Eye (tissue), 1 donor: ENCODE results near the gene CASP2.

Source experiments
- DNase-seq: peaks from one replicate; pipeline ENCODE4 v3.0.0-alpha.2; 2015

CASP2 gene

DNA sequence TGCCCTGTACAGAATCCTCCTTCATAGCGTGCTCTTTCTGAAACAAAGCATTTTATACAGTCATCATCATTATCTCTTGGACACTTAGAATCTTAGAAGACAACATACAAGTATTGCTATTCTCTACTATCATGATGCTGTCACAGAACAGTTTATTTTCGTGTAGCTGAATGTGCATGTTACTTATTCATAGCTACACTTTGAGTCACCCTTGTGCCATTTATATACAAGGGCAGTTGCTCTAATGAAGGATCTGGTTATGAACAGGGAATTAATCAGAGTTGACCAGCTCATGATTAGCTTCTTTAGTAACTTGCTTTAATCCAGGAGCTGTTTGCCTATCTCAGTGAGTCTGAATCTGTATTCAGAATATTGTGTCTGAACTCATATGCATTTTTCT lies 11.2 kb downstream of the CASP2 start:
- DNase-seq: no peak

DNA sequence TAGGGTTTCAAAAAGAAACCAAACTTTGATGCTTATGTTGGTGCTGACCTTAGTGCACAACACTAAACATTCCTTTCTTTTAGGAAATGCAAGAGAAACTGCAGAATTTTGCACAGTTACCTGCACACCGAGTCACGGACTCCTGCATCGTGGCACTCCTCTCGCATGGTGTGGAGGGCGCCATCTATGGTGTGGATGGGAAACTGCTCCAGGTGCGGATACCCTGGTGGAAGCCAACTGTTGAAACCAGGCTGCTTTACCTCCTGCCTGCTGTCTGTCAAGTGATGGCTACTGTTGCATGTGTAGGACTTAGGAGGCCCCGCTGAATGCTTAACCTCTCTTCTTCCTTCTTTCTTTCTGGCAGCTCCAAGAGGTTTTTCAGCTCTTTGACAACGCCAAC lies 11.7 kb downstream of the CASP2 start:
- DNase-seq: peak; percentile 32

DNA sequence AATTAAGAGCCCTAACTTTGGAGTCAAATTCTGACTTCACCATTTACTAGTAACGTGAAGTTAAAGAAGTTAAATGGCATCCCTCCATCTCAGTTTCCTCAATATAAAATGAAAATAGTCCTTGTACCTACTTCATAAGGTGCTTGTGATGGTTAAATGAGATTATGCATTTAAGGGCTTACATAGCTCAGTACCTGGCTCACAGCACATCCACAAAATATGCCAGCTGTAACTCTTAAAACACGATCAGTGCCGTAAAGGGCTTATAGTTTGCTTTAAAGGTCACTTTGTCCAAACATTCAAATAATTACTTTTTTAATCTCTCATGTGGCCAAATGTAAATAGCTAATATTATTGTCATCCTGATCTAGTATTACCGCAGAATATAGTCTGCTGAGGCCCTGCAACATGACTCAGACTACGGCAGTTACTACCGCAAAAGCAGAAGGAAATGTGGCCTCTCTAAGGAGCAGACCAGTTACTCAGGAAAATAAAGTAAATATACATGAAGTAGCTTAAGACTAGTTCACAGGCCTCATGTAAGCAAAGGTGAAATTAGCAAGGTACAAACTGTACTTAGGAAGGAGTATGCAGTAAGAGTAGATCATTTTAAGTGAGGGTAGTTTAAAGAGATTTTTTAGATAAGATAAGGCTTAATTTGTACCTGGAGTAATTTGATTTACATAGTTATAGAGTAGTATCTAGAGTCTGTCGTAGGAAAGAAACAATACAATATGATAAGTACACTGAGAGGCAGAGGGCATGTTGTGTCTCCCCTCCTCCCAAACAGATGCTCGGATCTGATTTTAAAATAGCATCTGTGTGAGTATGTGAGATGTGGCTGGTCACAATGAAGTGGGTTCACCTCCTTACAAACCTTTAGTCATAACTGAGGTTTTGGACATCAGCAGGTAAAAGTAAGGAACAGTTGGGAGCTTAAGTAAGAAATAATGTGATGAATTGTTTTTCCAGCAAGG lies 13.1 kb downstream of the CASP2 start:
- no peak for DNase-seq

- DNase-seq: no peak
These were observed 15.6 kb downstream of the CASP2 start for GRCh38 chr7:143303733-143304132.

DNA sequence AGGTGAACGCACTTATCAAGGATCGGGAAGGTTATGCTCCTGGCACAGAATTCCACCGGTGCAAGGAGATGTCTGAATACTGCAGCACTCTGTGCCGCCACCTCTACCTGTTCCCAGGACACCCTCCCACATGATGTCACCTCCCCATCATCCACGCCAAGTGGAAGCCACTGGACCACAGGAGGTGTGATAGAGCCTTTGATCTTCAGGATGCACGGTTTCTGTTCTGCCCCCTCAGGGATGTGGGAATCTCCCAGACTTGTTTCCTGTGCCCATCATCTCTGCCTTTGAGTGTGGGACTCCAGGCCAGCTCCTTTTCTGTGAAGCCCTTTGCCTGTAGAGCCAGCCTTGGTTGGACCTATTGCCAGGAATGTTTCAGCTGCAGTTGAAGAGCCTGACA lies 16.8 kb downstream of the CASP2 start:
- DNase-seq: no peak

DNA sequence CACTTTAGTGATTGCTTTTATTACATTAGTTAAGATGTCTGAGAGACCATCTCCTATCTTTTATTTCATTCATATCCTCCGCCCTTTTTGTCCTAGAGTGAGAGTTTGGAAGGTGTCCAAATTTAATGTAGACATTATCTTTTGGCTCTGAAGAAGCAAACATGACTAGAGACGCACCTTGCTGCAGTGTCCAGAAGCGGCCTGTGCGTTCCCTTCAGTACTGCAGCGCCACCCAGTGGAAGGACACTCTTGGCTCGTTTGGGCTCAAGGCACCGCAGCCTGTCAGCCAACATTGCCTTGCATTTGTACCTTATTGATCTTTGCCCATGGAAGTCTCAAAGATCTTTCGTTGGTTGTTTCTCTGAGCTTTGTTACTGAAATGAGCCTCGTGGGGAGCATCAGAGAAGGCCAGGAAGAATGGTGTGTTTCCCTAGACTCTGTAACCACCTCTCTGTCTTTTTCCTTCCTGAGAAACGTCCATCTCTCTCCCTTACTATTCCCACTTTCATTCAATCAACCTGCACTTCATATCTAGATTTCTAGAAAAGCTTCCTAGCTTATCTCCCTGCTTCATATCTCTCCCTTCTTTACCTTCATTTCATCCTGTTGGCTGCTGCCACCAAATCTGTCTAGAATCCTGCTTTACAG lies 17.4 kb downstream of the CASP2 start:
- DNase-seq: peak; percentile 56

DNA sequence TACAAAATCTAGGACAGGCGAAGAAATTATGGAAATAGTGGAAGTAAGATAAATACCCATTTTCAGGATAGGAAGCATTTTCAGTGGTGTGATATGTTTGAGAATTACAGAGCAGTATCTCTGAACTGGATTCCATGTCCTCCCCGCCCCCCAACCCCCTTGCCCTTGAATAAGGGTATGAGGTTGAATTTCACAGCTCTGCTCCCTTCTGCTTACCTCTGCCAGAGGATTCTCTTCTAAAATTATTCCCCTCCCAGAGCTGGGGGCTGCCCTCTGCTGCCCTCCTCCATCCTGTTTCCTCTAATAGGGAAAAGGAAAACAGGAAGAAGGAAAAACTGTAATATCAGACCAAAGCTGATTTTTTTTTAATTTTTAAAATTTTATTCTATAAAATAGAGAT lies 20.5 kb downstream of the CASP2 start:
- no peak for DNase-seq

DNA sequence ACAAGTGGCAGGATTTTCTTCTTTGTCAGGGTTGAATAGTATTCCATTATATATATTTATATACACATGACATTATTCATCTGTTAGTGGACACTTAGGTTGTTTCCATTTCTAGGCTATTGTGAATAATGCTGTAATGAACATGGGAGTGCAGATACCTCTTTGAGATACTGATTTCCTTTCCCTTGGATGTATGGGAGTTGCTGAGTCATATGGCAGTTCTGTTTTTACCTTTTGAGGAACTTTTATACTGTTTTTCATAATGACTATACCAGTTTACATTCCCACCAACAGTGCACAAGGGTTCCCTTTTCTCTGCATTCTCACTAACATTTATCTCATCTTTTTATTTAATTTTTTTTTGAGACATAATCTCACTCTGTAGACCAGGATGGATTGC lies 26.0 kb downstream of the CASP2 start:
- no peak for DNase-seq

DNA sequence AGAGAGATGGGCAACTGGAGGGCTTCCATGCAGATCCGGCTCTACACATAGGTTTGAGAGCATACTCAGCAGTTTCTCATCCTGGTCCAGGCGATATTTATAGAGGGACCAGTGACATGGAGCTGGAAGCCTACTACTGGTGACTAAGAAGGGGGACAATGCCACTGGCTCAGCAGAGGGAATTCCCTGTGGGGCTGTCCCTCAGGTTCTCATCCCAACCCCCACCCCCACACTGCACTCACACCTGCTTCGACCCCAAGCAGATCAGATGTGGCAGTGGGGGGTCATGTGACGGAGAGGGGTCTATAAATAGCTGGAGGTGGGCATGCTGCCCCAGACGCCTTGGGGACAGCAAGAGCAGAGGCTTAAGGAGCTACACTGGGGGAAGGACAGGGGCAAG lies 27.6 kb downstream of the CASP2 start, which contains the start of gene CLCN1:
Gene CLCN1, plus strand, starts transcription at position 336 of the 400 bp plus-strand sequence. CDS start 102 bp downstream, outside the sequence.
- no peak for DNase-seq

DNA sequence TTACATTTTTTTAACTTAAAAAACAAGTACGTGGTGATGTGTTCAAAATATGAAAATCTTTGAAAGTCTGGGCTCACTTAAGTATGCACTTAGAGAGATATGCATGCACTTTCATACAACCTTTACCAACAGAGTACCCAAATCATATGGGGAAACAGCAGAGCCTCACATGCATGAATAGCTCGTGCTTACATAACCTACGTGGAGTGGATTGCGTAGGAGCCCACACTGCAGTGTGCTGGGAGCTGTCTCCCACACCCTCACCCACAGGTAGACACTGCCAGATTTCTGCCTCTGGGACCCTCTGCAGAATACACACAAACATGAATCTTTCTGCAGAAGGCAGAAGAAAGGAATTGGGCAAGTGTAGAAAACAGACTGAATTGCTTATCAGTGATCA lies 28.3 kb downstream of the CASP2 start:
- DNase-seq: no peak

- DNase-seq: no peak
These were observed 30.5 kb downstream of the CASP2 start for GRCh38 chr7:143318661-143319060.

DNA sequence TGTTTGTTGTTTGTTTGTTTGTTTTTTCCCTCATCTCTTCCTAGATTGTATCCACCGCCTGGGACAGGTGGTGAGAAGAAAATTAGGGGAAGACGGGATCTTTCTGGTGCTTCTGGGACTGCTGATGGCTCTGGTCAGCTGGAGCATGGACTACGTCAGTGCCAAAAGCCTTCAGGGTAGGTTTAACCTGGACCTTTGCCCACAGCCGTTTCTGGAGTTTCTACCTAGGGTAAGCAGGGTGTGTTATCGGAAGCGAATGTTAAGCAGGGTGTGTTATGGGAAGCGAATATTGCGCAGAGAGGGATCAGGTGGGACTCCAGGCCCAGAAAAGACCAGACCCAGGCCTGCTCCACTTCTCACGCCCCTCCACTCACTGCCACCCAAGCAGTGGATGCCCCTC lies 32.5 kb downstream of the CASP2 start:
- DNase-seq: no peak

DNA sequence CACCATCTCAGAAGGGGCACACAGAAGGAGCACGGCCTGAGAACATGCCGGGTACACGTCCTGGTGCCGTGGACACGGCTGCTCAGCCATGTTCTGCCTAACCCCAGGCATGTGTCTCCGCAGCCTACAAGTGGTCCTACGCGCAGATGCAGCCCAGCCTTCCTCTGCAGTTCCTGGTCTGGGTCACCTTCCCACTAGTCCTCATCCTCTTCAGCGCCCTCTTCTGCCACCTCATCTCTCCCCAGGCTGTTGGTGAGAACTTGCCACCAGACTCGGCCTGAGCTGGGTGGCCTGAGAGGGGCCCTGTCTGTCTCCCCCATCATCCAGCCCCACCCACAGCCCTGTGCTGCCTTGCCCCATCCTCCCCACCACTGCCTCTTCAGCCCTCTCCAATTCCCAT lies 33.1 kb downstream of the CASP2 start:
- DNase-seq: no peak

DNA sequence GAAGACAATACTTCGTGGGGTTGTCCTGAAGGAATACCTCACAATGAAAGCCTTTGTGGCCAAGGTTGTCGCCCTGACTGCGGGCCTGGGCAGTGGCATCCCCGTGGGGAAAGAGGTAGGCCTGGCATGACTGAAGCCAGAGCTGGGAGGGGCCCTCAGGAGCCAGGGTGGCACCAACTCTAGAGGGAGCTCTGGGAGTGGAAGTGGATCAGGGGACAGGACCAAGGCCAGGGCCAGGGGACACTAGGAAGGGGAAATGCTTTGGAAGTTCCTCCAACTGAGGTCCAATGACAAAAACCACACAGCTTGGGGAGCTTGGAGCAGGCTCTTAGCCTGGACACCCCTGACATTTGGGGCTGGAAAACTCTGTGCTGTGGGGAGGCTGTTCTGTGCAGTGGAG lies 33.6 kb downstream of the CASP2 start:
- DNase-seq: no peak

DNA sequence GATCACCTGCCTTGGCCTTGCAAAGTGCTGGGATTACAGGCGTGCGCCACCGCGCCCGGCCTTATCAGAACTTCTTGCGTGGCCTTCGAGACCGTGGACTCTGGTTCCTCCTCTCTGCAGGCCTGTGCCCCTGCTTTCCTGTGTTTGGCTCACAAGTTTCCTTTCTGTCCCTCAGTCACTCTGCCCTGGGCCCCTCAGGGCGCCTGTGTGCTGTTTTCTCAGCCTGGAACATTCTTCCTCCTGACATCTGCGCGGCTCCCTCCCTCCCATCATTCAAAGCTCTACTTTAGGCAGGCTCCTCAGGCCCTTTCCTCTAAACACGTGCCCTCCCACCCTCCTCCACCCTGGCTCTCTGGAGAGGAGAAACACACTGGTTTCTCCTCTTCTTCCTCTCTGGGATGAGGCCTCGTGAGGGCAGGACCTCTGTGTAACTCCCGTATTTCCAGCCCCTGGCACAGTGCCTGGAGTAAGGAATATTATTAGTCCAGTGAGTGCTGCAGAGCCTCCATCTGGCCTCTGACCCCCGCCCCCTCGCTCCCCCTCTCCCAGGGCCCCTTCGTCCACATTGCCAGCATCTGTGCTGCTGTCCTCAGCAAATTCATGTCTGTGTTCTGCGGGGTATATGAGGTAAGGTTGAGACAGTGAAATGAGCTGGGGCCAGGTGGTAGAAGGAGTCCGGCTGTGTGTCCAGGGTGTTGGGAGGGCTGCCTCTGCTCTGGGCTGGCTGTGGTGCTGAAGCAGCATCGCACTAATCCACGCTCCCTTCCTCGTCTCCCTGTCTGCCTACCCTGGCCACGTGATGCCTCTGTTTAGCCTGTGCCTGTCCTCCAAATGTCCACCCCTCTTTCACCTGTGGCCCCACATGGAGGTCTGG lies 34.8 kb downstream of the CASP2 start:
- DNase-seq: peak; percentile 25

DNA sequence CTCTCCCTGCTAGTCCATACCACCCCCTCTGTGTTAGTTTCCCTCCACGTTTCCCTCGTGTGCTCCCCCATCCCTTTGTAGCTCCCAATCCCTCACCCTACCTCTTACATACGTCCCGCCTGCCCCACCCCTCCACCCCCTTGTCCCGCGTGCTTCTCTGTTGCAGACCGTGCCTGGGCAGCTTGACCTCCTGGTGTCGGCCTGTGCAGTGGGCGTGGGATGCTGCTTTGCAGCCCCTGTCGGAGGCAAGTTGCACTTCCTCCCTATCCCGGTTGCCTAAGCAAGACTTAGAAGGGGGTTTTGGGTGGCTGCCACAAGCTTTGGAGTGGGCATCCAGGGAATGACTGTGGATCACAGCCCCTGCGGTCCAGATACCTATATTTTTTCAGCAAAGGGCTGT lies 35.5 kb downstream of the CASP2 start:
- no peak for DNase-seq

GRCh38 chr7:143325240-143325639 lies 37.1 kb downstream of the CASP2 start:
- no peak for DNase-seq

- DNase-seq: no peak
These were observed 39.8 kb downstream of the CASP2 start for GRCh38 chr7:143327903-143328302.

- no peak for DNase-seq
These were observed 41.5 kb downstream of the CASP2 start for GRCh38 chr7:143329471-143330170.

GRCh38 chr7:143331179-143331801 lies 43.1 kb downstream of the CASP2 start:
- DNase-seq: no peak

DNA sequence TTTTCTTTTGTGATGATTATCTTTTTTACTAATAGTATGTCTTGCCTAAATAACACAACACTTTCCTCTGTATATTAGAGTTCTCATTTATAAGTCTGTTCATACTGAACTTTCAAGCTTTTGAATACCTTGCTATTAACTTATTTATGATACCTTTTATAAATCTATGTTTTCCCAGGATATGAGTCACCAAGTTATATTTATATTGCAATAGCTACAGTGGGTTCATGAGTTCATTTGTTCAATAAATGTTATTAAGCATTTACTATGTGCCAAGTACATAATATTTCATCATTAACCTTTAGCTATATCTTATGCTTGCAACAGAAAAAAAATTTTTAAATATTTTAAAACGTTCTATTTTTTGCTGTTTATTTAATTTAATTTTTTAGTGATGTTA lies 46.1 kb downstream of the CASP2 start:
- DNase-seq: no peak

DNA sequence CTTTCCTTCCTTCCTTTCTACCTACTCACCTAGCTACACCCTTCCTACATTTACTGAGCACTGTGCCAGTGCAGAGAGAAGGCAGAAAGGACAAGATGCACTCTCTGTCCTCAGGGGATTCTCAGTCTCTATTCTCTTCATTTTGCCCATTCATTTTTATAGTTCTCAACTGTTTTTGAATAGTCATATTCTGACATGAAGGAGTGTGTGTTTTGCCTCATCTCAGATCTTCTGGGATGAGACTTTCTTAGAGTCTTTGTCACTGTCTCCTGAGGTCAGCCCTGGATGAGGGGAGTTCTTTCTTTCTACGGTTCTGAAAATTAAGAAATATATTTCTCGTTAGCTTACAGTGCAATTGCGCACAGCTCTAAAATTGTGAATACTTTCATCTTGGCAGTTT lies 49.1 kb downstream of the CASP2 start:
- no peak for DNase-seq
